Measurements from ENCODE around the gene CCDC117. TPM values are rescaled to one million over a fixed set of nuclear protein-coding genes. Genes with fewer than 3 reads are reported as not detected.
"Not testable (repeated sequence)": the region's sequence is repeated elsewhere in the genome, so short reads cannot be mapped to it uniquely, and the experiment has no call there.

CCDC117 gene
- total and polyA plus RNA-seq, 2 donors from 2014 or later = 8.7 to 16.8 TPM

- no peak overlapping the region for H3K4me3 ChIP-seq (ENCODE audit: low read length in 3 of 3)
- no peaks in the 10 kb centered on the region for H3K9me3 ChIP-seq (ENCODE audit: control insufficient read depth in 2 of 3, insufficient read depth in 1 of 3, low read length in 3 of 3)
- intact Hi-C loops (cut with DNase I) = no loop called here
- no peaks in the 10 kb centered on the region for H3K4me1 ChIP-seq (ENCODE audit: control insufficient read depth in 2 of 3, insufficient read depth in 2 of 3, low read depth in 1 of 3, low read length in 3 of 3)
- FAIRE-seq = no peak
- TF ChIP-seq CTCF (IDR thresholded peaks at IDR 0.05; ENCODE audit: borderline replicate concordance, extremely low read depth, insufficient read depth) = no peak
- H3K27me3 ChIP-seq (ENCODE audit: control insufficient read depth, insufficient read depth, low read length) = no peaks in the 10 kb centered on the region
- peak in 1 of 5 donors; percentile 15 for DNase-seq
- no peak overlapping the region for H3K9ac ChIP-seq (ENCODE audit: low read length in 3 of 3)
- no peak overlapping the region for H3K27ac ChIP-seq (ENCODE audit: low read depth in 2 of 2, low read length in 2 of 2)
- no peaks in the 10 kb centered on the region for H3K36me3 ChIP-seq (ENCODE audit: control insufficient read depth in 2 of 3, insufficient read depth in 3 of 3, low read length in 3 of 3)
Observed at GRCh38 chr22:28759861-28760560, 12.5 kb upstream of the CCDC117 start.

- intact Hi-C loops (cut with DNase I) = no loop called here
- Histone ChIP-seq H3K4me1 (ENCODE audit: control insufficient read depth in 2 of 3, insufficient read depth in 2 of 3, low read depth in 1 of 3, low read length in 3 of 3) (no peaks in the 10 kb centered on the region), H3K27ac (ENCODE audit: low read depth in 2 of 2, low read length in 2 of 2) (no peak overlapping the region), H3K9ac (ENCODE audit: low read length in 3 of 3) (no peak overlapping the region), H3K4me3 (ENCODE audit: low read length in 3 of 3) (no peak overlapping the region), H3K9me3 (ENCODE audit: control insufficient read depth in 2 of 3, insufficient read depth in 1 of 3, low read length in 3 of 3) (no peaks in the 10 kb centered on the region), H3K27me3 (ENCODE audit: control insufficient read depth, insufficient read depth, low read length) (no peaks in the 10 kb centered on the region), H3K36me3 (ENCODE audit: control insufficient read depth in 2 of 3, insufficient read depth in 3 of 3, low read length in 3 of 3) (no peaks in the 10 kb centered on the region)
- TF ChIP-seq CTCF (IDR thresholded peaks at IDR 0.05; ENCODE audit: borderline replicate concordance, extremely low read depth, insufficient read depth) = no peak
- FAIRE-seq = no peak
- no peak for DNase-seq
Observed at GRCh38 chr22:28761449-28761755, 11.1 kb upstream of the CCDC117 start.

- intact Hi-C loops (cut with DNase I); H3K9ac ChIP-seq (ENCODE audit: low read length in 3 of 3); H3K27me3 ChIP-seq (ENCODE audit: control insufficient read depth, insufficient read depth, low read length); FAIRE-seq; H3K4me3 ChIP-seq (ENCODE audit: low read length in 3 of 3); H3K4me1 ChIP-seq (ENCODE audit: control insufficient read depth in 2 of 3, insufficient read depth in 2 of 3, low read depth in 1 of 3, low read length in 3 of 3); H3K9me3 ChIP-seq (ENCODE audit: control insufficient read depth in 2 of 3, insufficient read depth in 1 of 3, low read length in 3 of 3); H3K27ac ChIP-seq (ENCODE audit: low read depth in 2 of 2, low read length in 2 of 2); H3K36me3 ChIP-seq (ENCODE audit: control insufficient read depth in 2 of 3, insufficient read depth in 3 of 3, low read length in 3 of 3); DNase-seq: not testable (repeated sequence)
Observed at GRCh38 chr22:28762000-28762399, 10.5 kb upstream of the CCDC117 start.

GRCh38 chr22:28766628-28767027, 5.9 kb upstream of the CCDC117 start:
- TF ChIP-seq CTCF (IDR thresholded peaks at IDR 0.05; ENCODE audit: borderline replicate concordance, extremely low read depth, insufficient read depth) = no peak
- Histone ChIP-seq H3K9ac (ENCODE audit: low read length in 3 of 3) (no peak overlapping the region), H3K4me1 (ENCODE audit: control insufficient read depth in 2 of 3, insufficient read depth in 2 of 3, low read depth in 1 of 3, low read length in 3 of 3) (no peaks in the 10 kb centered on the region), H3K27ac (ENCODE audit: low read depth in 2 of 2, low read length in 2 of 2) (no peak overlapping the region), H3K27me3 (ENCODE audit: control insufficient read depth, insufficient read depth, low read length) (no peaks in the 10 kb centered on the region), H3K9me3 (ENCODE audit: control insufficient read depth in 2 of 3, insufficient read depth in 1 of 3, low read length in 3 of 3) (no peaks in the 10 kb centered on the region), H3K4me3 (ENCODE audit: low read length in 3 of 3) (no peak overlapping the region), H3K36me3 (ENCODE audit: control insufficient read depth in 2 of 3, insufficient read depth in 3 of 3, low read length in 3 of 3) (no peaks in the 10 kb centered on the region)
- FAIRE-seq (no peak), DNase-seq (no peak)
- intact Hi-C loops (cut with DNase I) = no loop called here
